Metanephros (tissue), 2 donors: ENCODE measurements around the gene OR7G3. TPM values are rescaled to one million over a fixed set of nuclear protein-coding genes. Genes with fewer than 3 reads are reported as not detected.

Experiments
- small RNA-seq: library from RNA; depleted of rRNA; stranded (forward); fragments of <200 nt; gene quantifications from one replicate; pipeline ENCODE3, GENCODE V24; 2014; ENCODE audit warnings: low replicate concordance
- total RNA-seq: library from RNA; depleted of rRNA; stranded (reverse); fragments of >200 nt; gene quantifications from one replicate; pipeline ENCODE4 v1.2.3, GENCODE V29; 2014

OR7G3 gene
- not detected for total RNA-seq

GRCh38 chr19:9126900-9127405 is at the start of gene OR7G3:
Gene OR7G3, minus strand, starts transcription at chr19:9126950. Its CDS starts 0 bp downstream, at chr19:9126950.

GRCh38 chr19:9140159-9140874 is 13.6 kb upstream of the OR7G3 start, which contains the start of gene ZNF317:
Gene ZNF317, plus strand, starts transcription at chr19:9140397. Its CDS starts 15,620 bp downstream, at chr19:9156017.

GRCh38 chr19:9115307-9115813 is 11.4 kb downstream of the OR7G3 start, which contains the start of gene OR7G1:
Gene OR7G1, minus strand, starts transcription at chr19:9115763. Its CDS starts 0 bp downstream, at chr19:9115763.

GRCh38 chr19:9107375-9107774 is 19.4 kb downstream of the OR7G3 start, which contains the start of gene OR7G2:
Gene OR7G2, minus strand, starts transcription at chr19:9107475. Its CDS starts 4,232 bp downstream, at chr19:9103243.

GRCh38 chr19:9086761-9087160 is 40.0 kb downstream of the OR7G3 start, which contains the start of gene OR1M1:
Gene OR1M1, plus strand, starts transcription at chr19:9087061. Its CDS starts 6,184 bp downstream, at chr19:9093245.

Small RNA genes within 50 kb of the gene (small RNA-seq; reads per million reads assigned to genes)
- not detected for gene OR1M4P

Other genes starting within 250 kb of the OR7G3 start
- 0.06 TPM for gene MUC16, start 116.5 kb downstream of the OR7G3 start, total RNA-seq
- not detected for gene OR1M1, start 39.9 kb downstream of the OR7G3 start, total RNA-seq
- gene OR7G2, start 19.5 kb downstream of the OR7G3 start, total RNA-seq = not detected
- gene OR7G1, start 11.2 kb downstream of the OR7G3 start, total RNA-seq = not detected
- 25.3 TPM for gene ZNF317, start 13.4 kb upstream of the OR7G3 start, total RNA-seq
- 0.12 TPM for gene OR7D2, start 52.0 kb upstream of the OR7G3 start, total RNA-seq
- gene OR7D4, start 92.6 kb upstream of the OR7G3 start, total RNA-seq = not detected
- gene OR7E24, start 124.0 kb upstream of the OR7G3 start, total RNA-seq = not detected
- gene ZNF699, start 182.9 kb upstream of the OR7G3 start, total RNA-seq = 11.2 TPM
- 39.2 TPM for gene ZNF559, start 197.2 kb upstream of the OR7G3 start, total RNA-seq
- gene ZNF177, start 236.1 kb upstream of the OR7G3 start, total RNA-seq = 7.1 TPM